ACC112 (cell line): ENCODE results near the gene TSGA10.
A peak's percentile ranks its signal among the peaks of the same experiment; 100 is the strongest.
"Not testable (repeated sequence)": the region's sequence is repeated elsewhere in the genome, so short reads cannot be mapped to it uniquely, and the experiment has no call there.

Source experiments
- H2AFZ ChIP-seq: fragments of 200-600 bp; sonication (generic); one replicate; pipeline ENCODE4 v1.6.0; 2017; ENCODE audit warnings: antibody characterized with exemption, low read length; ENCODE audit not compliant: unreplicated experiment
- H3K27ac ChIP-seq: fragments of 200-600 bp; sonication (generic); 2 replicates; pipeline ENCODE4 v1.5.1; 2014; ENCODE audit warnings: low read depth, mild to moderate bottlenecking, antibody characterized with exemption, low read length, moderate library complexity
- H3K27me3 ChIP-seq: fragments of 200-600 bp; sonication (generic); 2 replicates; pipeline ENCODE4 v1.6.1; 2014; ENCODE audit warnings: mild to moderate bottlenecking, antibody characterized with exemption, low read length, moderate library complexity, mixed read lengths; ENCODE audit not compliant: insufficient read depth
- H3K36me3 ChIP-seq: fragments of 200-600 bp; sonication (generic); 2 replicates; pipeline ENCODE4 v1.6.1; 2016; ENCODE audit warnings: mild to moderate bottlenecking, antibody characterized with exemption, low read length, moderate library complexity, mixed read lengths; ENCODE audit not compliant: insufficient read depth
- H3K4me1 ChIP-seq: fragments of 200-600 bp; sonication (generic); one replicate; pipeline ENCODE4 v1.6.1; 2016; ENCODE audit warnings: low read length, mixed read lengths; ENCODE audit not compliant: insufficient read depth, unreplicated experiment, control insufficient read depth
- H3K4me3 ChIP-seq: fragments of 200-600 bp; sonication (generic); 2 replicates; pipeline ENCODE4 v1.5.1; 2014; ENCODE audit warnings: mild to moderate bottlenecking, low read depth, low read length
- H3K79me2 ChIP-seq: fragments of 200-600 bp; sonication (generic); one replicate; pipeline ENCODE4 v1.6.0; 2016; ENCODE audit warnings: low read length; ENCODE audit not compliant: control insufficient read depth, unreplicated experiment, insufficient read depth

TSGA10 gene

GRCh38 chr2:99072551-99072950 lies 82.2 kb downstream of the TSGA10 start:
- no peaks in the 10 kb centered on the region for H3K79me2 ChIP-seq
- no peaks in the 10 kb centered on the region for H3K27me3 ChIP-seq
- H2AFZ ChIP-seq: no peak overlapping the region
- H3K4me1 ChIP-seq: peaks cover 4% of the 10 kb centered on the region
- H3K36me3 ChIP-seq: no peaks in the 10 kb centered on the region
- H3K27ac ChIP-seq: no peak overlapping the region
- no peak overlapping the region for H3K4me3 ChIP-seq

- no peaks in the 10 kb centered on the region for H3K36me3 ChIP-seq
- peaks cover 11% of the 10 kb centered on the region for H3K4me1 ChIP-seq
- no peak overlapping the region for H3K4me3 ChIP-seq
- H2AFZ ChIP-seq: no peak overlapping the region
- H3K27me3 ChIP-seq: no peaks in the 10 kb centered on the region
- H3K79me2 ChIP-seq: no peaks in the 10 kb centered on the region
- H3K27ac ChIP-seq: no peak overlapping the region
Measured at GRCh38 chr2:99067871-99068625, 86.7 kb downstream of the TSGA10 start.

GRCh38 chr2:99066075-99066958 lies 88.4 kb downstream of the TSGA10 start:
- Histone ChIP-seq H3K4me1 (peaks cover 11% of the 10 kb centered on the region), H3K79me2 (no peaks in the 10 kb centered on the region), H3K36me3 (no peaks in the 10 kb centered on the region), H3K27ac (peak overlapping the region; percentile 48), H3K27me3 (no peaks in the 10 kb centered on the region), H3K4me3 (peak overlapping the region; percentile 54; the same call in 1 of the 2 replicates), H2AFZ (peak overlapping the region; percentile 90)

GRCh38 chr2:99049187-99049586 lies 105.6 kb downstream of the TSGA10 start:
- H3K27me3 ChIP-seq, H2AFZ ChIP-seq, H3K4me3 ChIP-seq, H3K36me3 ChIP-seq, H3K27ac ChIP-seq, H3K4me1 ChIP-seq, H3K79me2 ChIP-seq: not testable (repeated sequence)

GRCh38 chr2:99040736-99041300 lies 113.9 kb downstream of the TSGA10 start:
- not testable (repeated sequence) for H2AFZ ChIP-seq, H3K79me2 ChIP-seq
- H3K27ac ChIP-seq: peak overlapping the region; percentile 45

GRCh38 chr2:99035920-99036319 lies 118.8 kb downstream of the TSGA10 start:
- no peak overlapping the region for H3K27ac ChIP-seq
- no peaks in the 10 kb centered on the region for H3K4me1 ChIP-seq
- H3K36me3 ChIP-seq: no peaks in the 10 kb centered on the region
- H2AFZ ChIP-seq: no peak overlapping the region
- no peaks in the 10 kb centered on the region for H3K79me2 ChIP-seq
- no peaks in the 10 kb centered on the region for H3K27me3 ChIP-seq
- H3K4me3 ChIP-seq: no peak overlapping the region

More at GRCh38 chr2:99040736-99041300, 113.9 kb downstream of the TSGA10 start:
- H3K4me1 ChIP-seq, H3K27me3 ChIP-seq, H3K4me3 ChIP-seq, H3K36me3 ChIP-seq: not testable (repeated sequence)

GRCh38 chr2:99032786-99033185 lies 122.0 kb downstream of the TSGA10 start:
- Histone ChIP-seq H3K79me2 (no peaks in the 10 kb centered on the region), H3K4me3 (no peak overlapping the region), H2AFZ (no peak overlapping the region), H3K36me3 (no peaks in the 10 kb centered on the region), H3K4me1 (no peaks in the 10 kb centered on the region), H3K27ac (no peak overlapping the region), H3K27me3 (0 out of 2 replicates have a peak, but pooled peaks cover 2% of the 10 kb centered on the region)

- no peak overlapping the region for H2AFZ ChIP-seq
- no peaks in the 10 kb centered on the region for H3K36me3 ChIP-seq
- no peaks in the 10 kb centered on the region for H3K4me1 ChIP-seq
- no peaks in the 10 kb centered on the region for H3K79me2 ChIP-seq
- no peak overlapping the region for H3K27ac ChIP-seq
- H3K27me3 ChIP-seq: 0 out of 2 replicates have a peak, but pooled peaks cover 2% of the 10 kb centered on the region
- no peak overlapping the region for H3K4me3 ChIP-seq
Measured at GRCh38 chr2:99032001-99032400, 122.7 kb downstream of the TSGA10 start.

- H3K27ac ChIP-seq: no peak overlapping the region
- no peaks in the 10 kb centered on the region for H3K36me3 ChIP-seq
- no peaks in the 10 kb centered on the region for H3K4me1 ChIP-seq
- H2AFZ ChIP-seq: no peak overlapping the region
- no peaks in the 10 kb centered on the region for H3K79me2 ChIP-seq
- H3K27me3 ChIP-seq: 0 out of 2 replicates have a peak, but pooled peaks cover 2% of the 10 kb centered on the region
- H3K4me3 ChIP-seq: no peak overlapping the region
Measured at GRCh38 chr2:99031481-99031880, 123.3 kb downstream of the TSGA10 start.

- Histone ChIP-seq H2AFZ (no peak overlapping the region), H3K36me3 (no peaks in the 10 kb centered on the region), H3K4me1 (no peaks in the 10 kb centered on the region), H3K27me3 (0 out of 2 replicates have a peak, but pooled peaks cover 2% of the 10 kb centered on the region), H3K4me3 (no peak overlapping the region), H3K79me2 (no peaks in the 10 kb centered on the region), H3K27ac (no peak overlapping the region)
Measured at GRCh38 chr2:99028558-99028957, 126.2 kb downstream of the TSGA10 start.
